ENCODE measurements around the gene LRTM2. TPM values are rescaled to one million over a fixed set of nuclear protein-coding genes. Genes with fewer than 3 reads are reported as not detected.

Gene LRTM2
- total RNA-seq, 2 experiments from 2014 or later: 0.11 TPM; not detected in 1

- peaks cover 0 to 10% of the 10 kb centered on the region in 2 experiments for H3K9me3 ChIP-seq (ENCODE audit: control insufficient read depth in 1 of 2, insufficient read depth in 1 of 2, low read length in 2 of 2)
- ATAC-seq (ENCODE audit: poor library complexity) (no peak), DNase-seq (no peak)
- H3K27ac ChIP-seq (ENCODE audit: low read depth in 1 of 2, low read length in 2 of 2): no peak overlapping the region
- intact Hi-C loops (cut with DNase I, micrococcal nuclease): no loop called here
- Mint-ChIP-seq H3K27me3 (peaks cover 26% of the 10 kb centered on the region), H3K4me1 (ENCODE audit: low read depth) (no peaks in the 10 kb centered on the region), H3K9me3 (no peaks in the 10 kb centered on the region), H3K4me3 (no peak overlapping the region), H3K36me3 (ENCODE audit: low read depth) (no peaks in the 10 kb centered on the region), H3K27ac (no peak overlapping the region)
- ChIA-PET CTCF (no interaction called here), POLR2A (no interaction called here)
- H3K4me3 ChIP-seq (ENCODE audit: low read length): no peak overlapping the region
- no peak for TF ChIP-seq CTCF (IDR thresholded peaks at IDR 0.05)
- H3K27me3 ChIP-seq (ENCODE audit: control insufficient read depth in 1 of 2, insufficient read depth in 2 of 2, low read length in 2 of 2): peaks cover 10 to 13% of the 10 kb centered on the region in 2 experiments
- H3K36me3 ChIP-seq (ENCODE audit: insufficient read depth, low read length): no peaks in the 10 kb centered on the region
- no peaks in the 10 kb centered on the region for H3K4me1 ChIP-seq (ENCODE audit: insufficient read depth, low read length)
Observed at GRCh38 chr12:1835211-1836131, 15.1 kb downstream of the LRTM2 start.

GRCh38 chr12:1836241-1836803 lies 16.0 kb downstream of the LRTM2 start:
- no peaks in the 10 kb centered on the region for H3K36me3 Mint-ChIP-seq (ENCODE audit: low read depth)
- H3K4me1 Mint-ChIP-seq (ENCODE audit: low read depth): no peaks in the 10 kb centered on the region
- Histone ChIP-seq H3K36me3 (ENCODE audit: insufficient read depth, low read length) (no peaks in the 10 kb centered on the region), H3K9me3 (ENCODE audit: control insufficient read depth in 1 of 2, insufficient read depth in 1 of 2, low read length in 2 of 2) (peaks cover 0 to 1% of the 10 kb centered on the region in 2 experiments), H3K27ac (ENCODE audit: low read depth in 1 of 2, low read length in 2 of 2) (no peak overlapping the region), H3K27me3 (ENCODE audit: control insufficient read depth in 1 of 2, insufficient read depth in 2 of 2, low read length in 2 of 2) (peaks cover 5 to 9% of the 10 kb centered on the region in 2 experiments), H3K4me3 (ENCODE audit: low read length) (no peak overlapping the region), H3K4me1 (ENCODE audit: insufficient read depth, low read length) (no peaks in the 10 kb centered on the region)
- ChIA-PET POLR2A (no interaction called here), CTCF (no interaction called here)
- DNase-seq: no peak
- peaks cover 26% of the 10 kb centered on the region for H3K27me3 Mint-ChIP-seq
- no peak overlapping the region for H3K27ac Mint-ChIP-seq
- H3K9me3 Mint-ChIP-seq: no peaks in the 10 kb centered on the region
- TF ChIP-seq CTCF (IDR thresholded peaks at IDR 0.05): no peak
- intact Hi-C loops (cut with DNase I, micrococcal nuclease): no loop called here
- no peak overlapping the region for H3K4me3 Mint-ChIP-seq
- no peak for ATAC-seq (ENCODE audit: poor library complexity)

GRCh38 chr12:1836854-1837421 lies 16.6 kb downstream of the LRTM2 start:
- H3K4me3 ChIP-seq (ENCODE audit: low read length): no peak overlapping the region
- no peak for TF ChIP-seq CTCF (IDR thresholded peaks at IDR 0.05)
- no peaks in the 10 kb centered on the region for H3K36me3 Mint-ChIP-seq (ENCODE audit: low read depth)
- no peaks in the 10 kb centered on the region for H3K9me3 ChIP-seq (ENCODE audit: control insufficient read depth in 1 of 2, insufficient read depth in 1 of 2, low read length in 2 of 2)
- intact Hi-C loops (cut with DNase I, micrococcal nuclease): no loop called here
- peaks cover 23% of the 10 kb centered on the region for H3K27me3 Mint-ChIP-seq
- CTCF ChIA-PET: no interaction called here
- H3K4me3 Mint-ChIP-seq: no peak overlapping the region
- no peak for ATAC-seq (ENCODE audit: poor library complexity)
- H3K36me3 ChIP-seq (ENCODE audit: insufficient read depth, low read length): no peaks in the 10 kb centered on the region
- peaks cover 5 to 8% of the 10 kb centered on the region in 2 experiments for H3K27me3 ChIP-seq (ENCODE audit: control insufficient read depth in 1 of 2, insufficient read depth in 2 of 2, low read length in 2 of 2)
- no peaks in the 10 kb centered on the region for H3K4me1 ChIP-seq (ENCODE audit: insufficient read depth, low read length)
- H3K27ac Mint-ChIP-seq: no peak overlapping the region
- H3K9me3 Mint-ChIP-seq: no peaks in the 10 kb centered on the region
- DNase-seq: no peak
- no peaks in the 10 kb centered on the region for H3K4me1 Mint-ChIP-seq (ENCODE audit: low read depth)
- no peak overlapping the region for H3K27ac ChIP-seq (ENCODE audit: low read depth in 1 of 2, low read length in 2 of 2)
- POLR2A ChIA-PET: no interaction called here
